GM12801 (cell line): ENCODE results near the gene IL6.

Experiments used
- CTCF ChIP-seq: IDR thresholded peaks from one replicate; pipeline ENCODE4 v1.5.1; 2011; ENCODE audit warnings: control low read depth; ENCODE audit not compliant: insufficient read length; ENCODE audit errors: extremely low read depth

IL6 gene

GRCh38 chr7:22700559-22701002 is 26.4 kb upstream of the IL6 start:
- TF ChIP-seq CTCF: no peak

- TF ChIP-seq CTCF: no peak
Observed at GRCh38 chr7:22702516-22702915, 24.5 kb upstream of the IL6 start.

GRCh38 chr7:22709857-22710256 is 17.1 kb upstream of the IL6 start:
- no peak for TF ChIP-seq CTCF

- no peak for TF ChIP-seq CTCF
Observed at GRCh38 chr7:22712999-22713398, 14.0 kb upstream of the IL6 start.

- TF ChIP-seq CTCF: no peak
Observed at GRCh38 chr7:22713463-22713862, 13.5 kb upstream of the IL6 start.

- no peak for TF ChIP-seq CTCF
Observed at GRCh38 chr7:22715969-22716368, 11.0 kb upstream of the IL6 start.

GRCh38 chr7:22717760-22718159 is 9.2 kb upstream of the IL6 start:
- no peak for TF ChIP-seq CTCF
